Activated naive CD8-positive, alpha-beta T cell treated with anti-CD3 and anti-CD28 coated beads, Interleukin-2, amount 50 U/mL, for 16 hours (primary cell): ENCODE measurements around the gene EXOC8.

Experiments used
- DNase-seq: peaks from one replicate; pipeline ENCODE4 v3.0.0-alpha.2; 2020; ENCODE audit warnings: low read depth, low spot score

EXOC8 gene, protein sequence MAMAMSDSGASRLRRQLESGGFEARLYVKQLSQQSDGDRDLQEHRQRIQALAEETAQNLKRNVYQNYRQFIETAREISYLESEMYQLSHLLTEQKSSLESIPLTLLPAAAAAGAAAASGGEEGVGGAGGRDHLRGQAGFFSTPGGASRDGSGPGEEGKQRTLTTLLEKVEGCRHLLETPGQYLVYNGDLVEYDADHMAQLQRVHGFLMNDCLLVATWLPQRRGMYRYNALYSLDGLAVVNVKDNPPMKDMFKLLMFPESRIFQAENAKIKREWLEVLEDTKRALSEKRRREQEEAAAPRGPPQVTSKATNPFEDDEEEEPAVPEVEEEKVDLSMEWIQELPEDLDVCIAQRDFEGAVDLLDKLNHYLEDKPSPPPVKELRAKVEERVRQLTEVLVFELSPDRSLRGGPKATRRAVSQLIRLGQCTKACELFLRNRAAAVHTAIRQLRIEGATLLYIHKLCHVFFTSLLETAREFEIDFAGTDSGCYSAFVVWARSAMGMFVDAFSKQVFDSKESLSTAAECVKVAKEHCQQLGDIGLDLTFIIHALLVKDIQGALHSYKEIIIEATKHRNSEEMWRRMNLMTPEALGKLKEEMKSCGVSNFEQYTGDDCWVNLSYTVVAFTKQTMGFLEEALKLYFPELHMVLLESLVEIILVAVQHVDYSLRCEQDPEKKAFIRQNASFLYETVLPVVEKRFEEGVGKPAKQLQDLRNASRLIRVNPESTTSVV

DNA sequence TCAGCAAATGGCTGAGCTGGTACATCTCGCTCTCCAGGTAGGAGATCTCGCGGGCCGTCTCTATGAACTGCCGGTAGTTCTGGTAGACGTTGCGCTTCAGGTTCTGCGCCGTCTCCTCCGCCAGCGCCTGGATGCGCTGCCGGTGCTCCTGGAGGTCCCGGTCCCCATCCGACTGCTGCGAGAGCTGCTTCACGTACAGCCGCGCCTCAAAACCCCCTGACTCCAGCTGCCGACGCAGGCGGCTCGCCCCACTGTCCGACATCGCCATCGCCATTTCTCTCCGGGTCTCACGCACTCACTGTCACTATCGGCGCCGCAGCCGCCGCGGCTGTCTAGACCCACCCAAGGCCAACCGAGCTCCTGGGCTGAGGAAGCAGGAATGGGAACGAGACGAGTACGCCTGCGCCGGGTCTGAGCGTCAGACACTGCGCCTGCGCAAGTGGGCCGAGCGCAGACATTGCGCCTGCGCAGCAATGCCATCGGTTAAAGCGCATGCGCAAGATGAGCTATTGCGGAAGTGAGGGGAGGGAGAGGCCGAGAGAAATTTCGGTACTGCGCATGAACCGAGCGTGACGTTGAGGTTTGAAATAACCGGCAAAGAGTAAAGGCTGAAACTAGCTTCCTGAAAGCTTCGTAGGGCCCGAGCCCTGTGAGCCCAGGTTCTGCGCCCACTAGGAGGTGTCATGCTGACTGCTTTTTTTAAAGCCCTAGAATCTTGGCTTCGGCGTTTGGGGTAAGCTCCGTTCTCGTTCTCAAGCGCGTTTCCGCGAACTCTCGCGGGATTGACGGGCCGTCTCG is at the start of gene EXOC8:
Gene EXOC8 (minus strand): TSS at position 381 of the 798 bp plus-strand sequence. CDS start 107 bp downstream, at position 274.
- peak; percentile 88 for DNase-seq

DNA sequence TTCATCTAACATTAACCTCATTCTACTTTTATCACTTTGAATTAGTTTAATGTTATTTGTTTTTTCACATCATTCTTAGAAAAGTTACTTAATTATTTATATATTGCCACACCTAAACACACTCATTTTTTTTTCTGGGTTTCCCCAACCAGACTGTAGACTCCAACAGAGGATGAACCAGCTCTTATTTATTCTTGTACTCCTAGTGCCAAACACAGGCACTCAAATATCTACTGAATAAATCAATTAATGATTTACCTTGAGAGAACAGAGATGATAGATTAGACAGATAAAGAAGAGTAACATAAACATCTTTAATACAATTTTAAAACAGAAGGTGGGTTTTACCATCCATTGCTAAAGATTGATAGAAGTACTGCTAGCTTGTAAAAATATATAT is 48.8 kb upstream of the EXOC8 start:
- no peak for DNase-seq

DNA sequence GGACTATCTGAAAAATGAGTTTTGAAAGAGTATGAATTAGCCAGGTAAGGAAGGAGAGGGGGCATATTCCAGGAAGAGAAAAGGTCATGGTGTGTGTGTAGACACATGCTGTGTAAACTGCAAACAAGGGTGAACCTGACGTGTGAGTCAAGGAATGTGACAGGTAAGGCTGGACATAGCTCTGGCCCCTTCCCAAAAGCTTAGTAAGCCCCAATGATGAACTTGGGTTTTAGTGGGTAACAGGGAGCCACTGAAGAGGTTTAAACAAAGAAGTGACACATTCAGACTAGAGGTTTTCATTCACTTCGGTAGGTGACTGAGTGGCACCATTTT is 47.7 kb upstream of the EXOC8 start:
- no peak for DNase-seq

DNA sequence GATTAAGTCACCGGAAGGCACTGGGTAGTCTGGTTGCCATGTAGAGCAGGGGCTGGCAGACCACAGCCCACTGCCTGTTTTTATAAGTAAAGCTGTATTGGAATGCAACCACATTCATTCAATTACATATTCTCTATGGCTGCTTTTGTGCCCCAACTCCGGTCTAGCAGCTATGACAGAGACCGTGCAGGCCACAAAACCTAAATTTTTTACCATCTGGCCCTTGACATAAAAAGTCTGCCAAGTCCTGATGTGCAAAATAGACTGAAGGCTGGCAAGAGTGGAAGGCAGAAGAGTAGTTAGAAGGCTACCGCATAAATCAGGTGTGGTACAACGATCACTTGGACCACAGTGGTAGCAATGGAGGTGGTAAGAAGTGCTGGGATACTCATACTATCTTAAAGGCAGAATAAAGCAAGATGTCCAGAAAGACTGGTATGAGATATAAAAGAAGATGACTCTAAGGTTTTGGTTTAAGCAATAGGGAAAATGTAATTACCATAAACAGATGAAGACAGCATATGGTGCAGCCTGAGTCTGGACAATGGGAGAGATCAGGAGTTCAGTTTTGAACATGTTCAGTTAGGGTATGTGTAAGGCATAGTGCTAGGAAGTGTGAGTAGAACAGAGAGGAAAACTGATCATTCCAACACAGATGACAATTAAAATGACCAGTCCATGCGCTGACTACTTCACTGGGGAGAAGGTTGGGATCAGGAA is 47.2 kb upstream of the EXOC8 start:
- DNase-seq, result no peak

DNA sequence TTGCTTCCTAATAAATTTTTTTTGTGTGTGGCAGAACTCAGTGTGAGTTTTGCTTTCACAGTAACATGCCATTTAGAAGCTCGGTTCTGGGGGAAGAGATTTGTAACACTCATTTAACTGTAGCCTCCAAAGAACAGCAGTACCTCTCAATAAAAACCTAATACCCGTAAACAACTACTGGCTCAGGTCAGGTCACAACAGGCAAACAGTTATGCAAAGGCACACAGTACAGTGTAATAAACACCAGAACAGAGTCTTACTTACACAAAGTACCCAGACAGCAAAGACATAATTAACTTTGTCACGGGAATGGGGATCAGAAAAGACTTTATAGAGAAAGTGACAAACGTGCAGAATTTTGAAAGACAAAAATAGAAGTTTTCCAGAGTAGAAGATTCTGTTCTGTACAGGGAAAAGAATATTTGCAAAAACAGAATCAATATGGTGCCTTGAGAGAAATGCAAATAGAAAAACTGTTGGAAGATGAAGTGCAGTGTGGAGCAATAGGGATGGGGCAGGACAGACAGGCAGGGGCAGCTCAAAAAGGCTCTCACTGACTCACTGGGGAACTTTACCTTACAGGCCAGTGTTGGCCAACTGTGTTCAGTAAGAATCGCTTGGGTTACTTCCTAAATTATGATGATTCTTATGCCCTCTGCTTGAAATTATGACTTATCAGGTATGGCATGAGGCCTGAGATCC is 45.7 kb upstream of the EXOC8 start:
- DNase-seq, result no peak

DNA sequence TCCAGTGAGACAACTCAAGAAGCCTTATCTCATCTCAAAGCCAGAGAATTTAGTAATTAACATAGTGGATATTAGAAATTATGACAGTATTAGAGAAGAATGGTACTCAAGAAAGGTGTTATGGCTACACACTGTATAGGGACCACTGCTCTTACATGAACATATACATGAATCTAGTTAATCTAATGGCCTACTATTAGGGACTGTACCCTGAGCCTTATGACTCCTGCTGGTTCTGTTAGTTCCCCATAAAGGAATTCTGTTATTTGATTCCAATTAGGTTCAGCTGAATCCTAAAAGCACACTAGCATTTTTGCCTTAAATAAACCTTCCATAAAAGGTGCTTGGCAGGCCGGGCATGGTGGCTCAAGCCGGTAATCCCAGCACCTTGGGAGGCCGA is 44.8 kb upstream of the EXOC8 start:
- DNase-seq, result no peak

DNA sequence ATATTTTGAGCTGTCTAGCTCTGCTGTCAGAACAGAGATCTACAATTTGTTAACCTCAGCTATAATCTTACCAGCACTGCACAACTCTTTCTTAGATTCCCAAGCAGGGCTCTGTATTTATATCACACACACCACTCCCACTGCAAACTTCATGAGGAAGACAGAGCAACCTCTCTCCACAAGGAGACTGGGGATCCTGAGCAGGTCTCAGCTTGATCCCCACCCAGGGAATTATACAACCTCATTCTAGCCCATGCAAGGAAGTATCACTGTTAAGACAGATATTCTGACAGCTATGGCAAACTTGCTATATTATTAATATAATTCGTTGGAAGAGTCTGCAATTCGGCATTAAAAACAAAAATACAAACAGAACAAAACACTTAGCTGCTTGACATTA is 44.1 kb upstream of the EXOC8 start:
- DNase-seq, result no peak

DNA sequence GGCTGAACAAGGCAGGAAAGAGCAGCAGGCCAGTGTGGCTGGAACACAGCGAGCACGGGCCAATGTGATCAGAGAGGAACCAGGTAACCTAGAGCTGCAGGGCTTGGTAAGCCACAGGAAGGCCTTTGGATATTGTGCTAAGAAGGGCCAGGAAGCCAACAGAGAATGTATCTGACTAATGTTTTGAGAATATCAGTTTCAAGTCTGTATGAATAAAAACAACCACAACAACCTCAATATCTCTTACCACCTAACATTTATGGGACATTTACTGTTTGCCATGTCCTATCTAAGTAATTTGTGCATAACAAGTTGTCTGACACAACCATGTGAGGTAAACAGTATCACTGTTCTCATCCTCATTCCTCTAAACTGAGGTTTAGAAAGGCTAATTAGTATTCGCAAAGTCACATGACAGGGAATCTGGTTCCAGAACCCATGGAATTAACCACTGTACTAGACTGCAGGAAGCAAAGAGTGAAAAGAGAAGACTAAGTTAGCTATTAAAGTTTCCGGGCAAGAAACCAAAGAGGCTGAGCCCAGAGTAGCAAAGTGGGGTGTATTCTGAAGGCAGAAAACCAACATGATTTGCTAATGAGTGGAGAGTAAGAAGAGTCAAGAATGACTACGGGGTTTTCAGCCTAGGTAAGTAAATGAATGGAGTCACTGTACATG is 39.4 kb upstream of the EXOC8 start:
- DNase-seq, result no peak

DNA sequence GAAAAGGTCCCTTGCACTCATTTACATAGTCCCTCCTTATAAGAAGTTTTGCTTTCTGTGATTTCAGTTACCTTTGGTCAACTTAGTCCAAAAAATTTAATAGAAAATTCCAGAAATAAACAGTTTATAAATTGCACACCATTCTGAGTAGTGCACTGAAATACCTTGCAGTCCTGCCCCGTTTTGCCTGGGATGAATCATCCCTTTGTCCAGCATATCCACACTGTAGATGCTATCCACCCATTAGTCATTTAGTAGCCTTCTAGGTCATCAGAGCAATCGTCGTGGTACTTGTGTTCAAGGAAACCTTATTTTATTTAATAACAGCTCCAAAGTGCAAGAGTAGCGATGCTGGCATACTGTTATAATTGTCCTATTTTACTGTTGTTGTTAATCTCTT is 38.4 kb upstream of the EXOC8 start:
- no peak for DNase-seq

DNA sequence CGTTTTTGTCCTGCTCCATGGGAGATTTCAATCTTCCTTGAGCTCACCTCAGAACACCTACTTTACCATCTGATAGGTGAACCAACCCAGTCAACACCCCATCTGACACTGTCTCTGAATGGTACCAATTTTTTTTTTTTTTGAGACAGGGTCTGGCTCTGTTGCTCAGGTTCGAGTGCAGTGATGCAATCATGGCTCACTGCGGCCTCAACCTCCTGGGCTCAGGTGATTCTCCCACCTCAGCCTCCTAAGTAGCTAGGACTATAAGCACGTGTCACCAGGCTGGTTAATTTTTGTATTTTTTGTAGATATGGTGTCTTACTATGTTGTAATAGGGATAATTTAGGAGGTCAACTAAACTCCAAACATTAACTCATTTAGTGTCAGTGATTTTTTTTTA is 36.7 kb upstream of the EXOC8 start:
- no peak for DNase-seq

DNA sequence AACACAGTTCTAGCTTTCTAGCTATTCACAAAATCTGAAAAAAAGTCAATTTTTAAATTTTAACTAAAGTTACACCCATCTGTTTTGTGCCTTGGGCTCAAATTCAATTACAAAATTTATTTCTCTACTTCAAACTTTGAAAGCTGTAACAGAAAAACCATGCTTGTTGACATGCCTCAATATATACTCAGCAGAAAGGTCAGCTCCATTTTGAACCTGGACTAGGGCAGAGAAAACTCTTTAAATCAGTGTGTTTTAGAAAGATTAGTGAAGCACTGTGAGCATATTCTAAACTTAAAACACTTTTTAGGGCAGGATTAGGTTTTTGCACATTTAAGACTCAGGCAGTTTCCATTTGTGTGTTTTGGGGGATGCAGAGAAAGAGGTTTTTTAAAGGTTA is 34.8 kb upstream of the EXOC8 start:
- no peak for DNase-seq

DNA sequence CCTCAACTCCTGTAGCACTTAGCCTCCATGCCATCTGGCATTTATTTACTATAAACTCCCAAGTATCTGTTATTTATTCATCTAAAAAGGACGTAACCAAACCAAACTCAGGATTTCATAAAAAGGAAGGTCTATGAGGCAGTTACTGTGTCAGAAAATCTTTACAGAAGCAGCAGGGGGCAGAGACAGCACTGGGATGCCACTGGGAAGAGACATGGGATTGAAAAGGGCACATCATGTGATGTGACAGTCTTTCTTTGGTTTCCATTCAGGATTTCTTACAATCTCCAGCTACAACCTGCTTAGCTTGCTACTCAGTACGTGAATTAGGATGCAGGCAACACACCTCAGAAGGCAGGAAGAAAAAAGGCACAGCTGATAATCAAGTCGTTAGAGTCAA is 31.6 kb upstream of the EXOC8 start:
- no peak for DNase-seq

DNA sequence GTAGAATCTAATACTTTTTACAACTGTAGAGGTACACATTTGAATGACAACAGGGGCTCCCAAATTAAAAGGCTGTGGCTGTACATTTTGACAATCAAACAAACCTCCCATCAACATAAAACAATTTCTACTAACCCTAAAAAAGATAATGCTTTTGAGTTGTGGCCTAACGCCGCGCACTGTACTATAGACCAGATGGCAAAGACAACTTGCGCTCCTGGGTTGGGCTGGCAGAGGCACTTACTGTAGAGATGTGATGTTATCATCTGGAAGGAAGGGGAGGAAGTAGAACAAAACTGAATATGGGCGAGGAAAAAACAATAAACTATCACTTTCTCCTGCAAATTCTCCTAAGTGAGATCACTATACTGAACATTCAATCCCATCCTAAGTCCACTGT is 26.5 kb upstream of the EXOC8 start:
- DNase-seq, result no peak

DNA sequence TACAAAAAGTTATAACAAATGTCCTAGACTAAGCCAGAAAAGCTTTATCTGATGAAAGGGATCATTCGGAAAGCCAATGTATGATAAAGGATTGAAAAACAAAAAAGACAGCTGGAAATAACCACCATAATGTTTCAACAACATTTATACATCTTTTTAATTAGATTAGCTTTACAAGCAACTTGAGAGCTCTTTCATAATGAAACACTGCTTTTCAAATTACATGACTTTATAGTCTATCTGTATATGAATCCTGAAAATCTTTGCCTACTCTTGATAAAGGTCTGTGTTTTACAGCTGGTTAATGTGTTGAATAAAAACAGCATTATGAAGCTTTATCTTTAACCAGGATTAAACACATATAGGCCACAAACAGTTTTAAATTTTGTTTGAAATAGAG is 26.0 kb upstream of the EXOC8 start:
- DNase-seq, result no peak

DNA sequence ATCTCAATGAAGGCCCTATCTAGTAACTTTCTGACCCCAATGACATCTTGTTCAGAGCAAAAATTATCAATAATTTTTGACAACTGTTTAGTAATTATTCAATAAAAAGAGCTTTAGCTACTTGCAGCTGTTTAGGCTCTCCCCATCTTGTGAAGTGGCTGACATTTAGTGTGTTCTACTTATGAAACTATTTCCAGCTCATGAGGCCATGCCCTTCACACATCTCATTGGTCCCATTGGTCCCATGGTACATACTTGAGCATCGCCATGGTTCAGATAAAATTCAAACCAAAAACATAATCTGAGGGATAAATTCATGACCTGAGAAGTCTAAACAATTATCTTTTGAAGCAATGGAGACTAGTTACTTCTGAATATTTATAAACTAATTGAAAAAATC is 24.7 kb upstream of the EXOC8 start:
- no peak for DNase-seq

DNA sequence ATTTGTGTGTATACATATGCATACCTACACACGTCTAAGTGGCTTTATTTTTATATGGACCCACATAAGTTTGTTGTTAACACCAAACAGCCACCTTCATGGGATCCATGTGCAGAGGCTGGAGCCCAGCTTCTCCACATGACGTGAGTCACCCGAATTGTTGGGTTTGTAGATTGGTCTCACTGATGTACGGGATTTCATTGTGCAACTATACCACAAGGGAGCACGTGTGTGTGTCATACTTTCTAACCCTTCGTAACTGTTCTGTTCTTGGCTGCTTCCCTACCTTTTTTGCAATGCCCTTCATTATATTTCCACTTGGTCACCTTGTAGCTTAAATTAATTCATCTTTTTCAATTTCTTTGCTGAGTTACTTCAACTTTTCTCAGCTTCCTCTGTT is 21.5 kb upstream of the EXOC8 start:
- no peak for DNase-seq

DNA sequence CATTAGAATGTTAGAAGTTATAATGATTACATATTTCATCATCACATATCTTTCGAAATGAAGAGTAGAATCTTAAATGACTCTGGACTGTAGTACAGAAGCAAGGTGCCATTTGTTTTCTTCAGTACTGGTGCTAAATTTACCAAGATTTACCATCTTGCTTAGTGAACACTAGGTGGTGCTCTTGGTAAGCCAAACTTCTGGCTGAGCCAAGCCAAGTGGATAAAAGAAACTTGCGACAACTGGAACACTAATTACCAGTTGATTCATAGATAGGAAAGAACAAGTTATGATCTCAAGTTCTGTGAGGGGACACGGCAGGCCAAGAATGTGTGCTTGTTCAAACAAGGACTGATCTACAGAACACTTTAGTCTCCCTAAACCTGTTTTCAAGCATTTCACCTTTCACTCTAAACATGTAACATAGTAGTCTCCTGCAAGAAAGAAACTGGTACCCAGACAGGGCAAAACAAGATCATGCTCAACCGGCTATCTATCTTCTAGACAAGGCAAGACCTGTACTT is 20.2 kb upstream of the EXOC8 start:
- no peak for DNase-seq

DNA sequence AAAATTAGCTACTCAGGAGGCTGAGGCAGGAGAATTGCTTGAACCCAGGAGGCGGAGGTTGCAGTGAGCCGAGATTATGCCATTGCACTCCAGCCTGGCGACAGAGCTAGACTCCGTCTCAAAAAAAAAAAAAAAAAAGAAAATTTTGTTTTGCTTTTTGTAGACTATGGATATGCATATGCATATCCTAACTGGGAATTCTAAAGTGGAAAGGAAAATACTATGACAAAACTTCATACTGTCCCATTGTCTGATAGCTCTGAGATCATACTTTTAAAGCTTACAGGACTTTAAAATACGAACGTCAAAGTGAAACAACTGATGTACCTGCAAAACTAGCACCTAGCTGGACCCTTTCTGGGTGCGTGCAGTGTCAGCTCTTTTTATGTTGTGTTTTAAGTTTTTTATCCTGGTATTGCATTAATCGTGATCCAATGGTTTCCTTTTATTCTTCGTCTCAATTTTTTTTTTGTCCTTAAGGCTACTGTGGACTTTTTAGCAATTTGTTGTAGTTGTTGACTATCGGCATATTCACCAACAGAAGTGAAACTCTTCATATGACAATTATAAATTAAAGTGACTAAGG is 19.6 kb upstream of the EXOC8 start:
- DNase-seq, result no peak

DNA sequence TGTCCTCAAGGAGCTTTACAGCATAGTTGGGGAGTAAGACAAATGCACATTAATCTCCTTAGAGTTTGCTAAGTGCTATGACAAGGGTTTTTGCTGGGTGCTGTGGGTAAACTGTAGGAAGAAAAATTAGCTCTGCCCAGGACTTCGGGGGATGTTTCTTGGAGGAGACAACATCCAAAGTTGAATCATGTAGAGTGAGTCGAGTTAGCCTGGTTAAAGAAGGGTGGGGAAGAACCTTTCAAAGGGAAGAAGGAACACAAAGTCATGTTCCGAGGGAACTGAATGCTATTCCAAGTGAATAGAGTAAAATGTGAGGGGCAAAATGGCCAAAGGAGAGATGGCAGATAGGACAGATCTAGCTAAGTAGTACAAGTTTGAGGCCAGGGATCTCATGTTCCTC is 17.5 kb upstream of the EXOC8 start:
- no peak for DNase-seq
